Activated CD4-positive, alpha-beta T cell treated with anti-CD3 and anti-CD28 coated beads, Interleukin-2, Interleukin-4, amounts not matched to agents 100 ng/mL and 50 ng/mL, durations not matched to agents 16 hours and 8 hours (primary cell): Measurements from ENCODE around the gene FNDC3A.
"Not testable (repeated sequence)": the region's sequence is repeated elsewhere in the genome, so short reads cannot be mapped to it uniquely, and the experiment has no call there.

Experiments
- DNase-seq: peaks from one replicate; pipeline ENCODE4 v3.0.0-alpha.2; 2020; ENCODE audit warnings: low spot score

The FNDC3A gene

DNA sequence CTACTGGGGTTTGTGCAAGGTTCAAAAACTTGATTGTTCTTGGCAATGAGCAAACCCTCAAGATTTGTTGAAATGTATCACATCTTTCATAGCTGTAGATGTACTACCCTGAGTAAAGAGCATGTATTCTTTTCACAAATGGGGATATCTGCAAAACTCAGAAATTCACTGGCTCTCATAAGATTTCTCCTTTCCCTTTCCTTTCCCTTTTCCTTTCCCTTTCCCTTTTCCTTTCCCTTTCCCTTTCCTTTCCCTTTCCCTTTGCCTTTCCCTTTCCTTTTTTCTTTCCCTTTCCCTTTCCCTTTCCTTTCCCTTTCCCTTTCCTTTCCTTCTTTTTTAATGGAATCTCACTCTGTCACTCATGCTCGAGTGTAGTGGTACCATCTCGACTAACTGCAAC lies 69.1 kb downstream of the FNDC3A start:
- no peak for DNase-seq

DNA sequence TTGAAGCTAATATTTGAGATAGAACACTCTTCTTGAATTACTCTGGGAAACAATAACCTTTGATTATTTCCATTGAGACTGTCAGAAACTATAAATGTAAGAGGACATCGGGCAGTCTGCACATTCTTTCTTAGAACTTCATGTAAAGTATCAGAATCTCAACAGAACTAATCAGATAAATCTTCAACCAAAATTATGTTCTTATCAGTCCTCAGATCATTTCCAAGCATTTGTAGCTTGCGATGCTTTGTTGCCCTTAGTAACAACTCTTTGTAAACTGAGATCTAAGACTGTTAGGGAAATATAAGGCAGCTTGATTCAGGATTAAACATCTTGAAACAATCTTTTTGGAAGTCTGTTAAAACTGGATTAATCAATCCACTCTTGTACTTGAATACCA lies 70.3 kb downstream of the FNDC3A start:
- DNase-seq: no peak

DNA sequence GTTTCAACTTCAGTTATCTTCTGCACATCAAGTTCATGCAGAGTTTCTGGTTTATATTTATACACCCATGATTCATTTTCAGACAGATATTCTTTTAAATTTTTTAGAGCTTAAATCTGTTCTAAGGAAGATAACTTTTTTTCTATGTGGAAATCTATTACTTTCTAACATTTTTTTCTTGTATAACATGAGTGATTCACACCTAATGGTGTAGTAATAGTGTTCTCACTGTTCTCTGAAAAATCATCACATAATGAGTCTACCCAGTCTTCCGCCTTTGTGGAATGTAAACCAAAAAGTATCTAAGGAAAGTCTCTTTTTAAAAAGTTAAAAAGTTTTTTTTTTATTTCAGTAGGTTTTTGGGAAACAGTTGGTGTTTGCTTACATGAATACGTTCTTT lies 70.8 kb downstream of the FNDC3A start:
- DNase-seq: no peak

DNA sequence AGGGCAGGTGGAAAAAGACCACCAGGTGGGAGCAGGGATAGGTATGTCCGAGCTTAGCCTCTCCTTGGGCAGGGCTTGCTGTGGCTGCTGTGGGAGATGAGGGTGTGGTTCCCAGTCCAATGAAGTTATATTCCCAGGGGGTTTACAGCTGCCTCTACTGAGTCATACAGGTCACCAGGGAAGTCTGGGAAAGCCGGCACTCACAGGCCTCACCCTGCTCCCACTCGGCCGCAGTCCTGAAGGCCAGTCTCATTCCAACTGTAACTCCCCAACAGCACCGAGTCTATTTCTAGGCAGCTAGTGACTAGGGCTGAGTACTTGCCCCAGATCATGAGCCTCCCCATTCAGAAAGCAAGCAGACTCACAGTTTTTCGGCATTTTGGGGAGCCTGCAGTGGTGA lies 77.1 kb downstream of the FNDC3A start:
- no peak for DNase-seq

DNA sequence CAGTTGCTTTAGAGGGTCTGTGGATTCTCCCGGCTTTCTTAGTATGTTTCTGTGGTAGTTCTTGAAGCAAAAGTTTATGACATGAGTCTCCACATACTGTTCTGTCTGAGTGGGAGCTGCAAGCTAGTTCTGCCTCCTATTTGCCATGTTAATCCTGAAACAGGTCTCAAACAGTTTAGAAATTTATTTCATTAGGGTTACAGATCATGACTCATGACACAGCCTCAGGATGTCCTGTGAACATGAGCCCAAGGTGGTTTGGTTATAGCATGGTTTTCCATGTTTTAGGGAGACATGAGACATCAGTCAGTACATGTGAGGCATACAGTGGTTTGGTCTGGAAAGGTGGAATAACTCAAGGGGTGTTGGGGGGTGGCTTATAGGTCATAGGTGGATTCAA lies 77.5 kb downstream of the FNDC3A start:
- no peak for DNase-seq

DNA sequence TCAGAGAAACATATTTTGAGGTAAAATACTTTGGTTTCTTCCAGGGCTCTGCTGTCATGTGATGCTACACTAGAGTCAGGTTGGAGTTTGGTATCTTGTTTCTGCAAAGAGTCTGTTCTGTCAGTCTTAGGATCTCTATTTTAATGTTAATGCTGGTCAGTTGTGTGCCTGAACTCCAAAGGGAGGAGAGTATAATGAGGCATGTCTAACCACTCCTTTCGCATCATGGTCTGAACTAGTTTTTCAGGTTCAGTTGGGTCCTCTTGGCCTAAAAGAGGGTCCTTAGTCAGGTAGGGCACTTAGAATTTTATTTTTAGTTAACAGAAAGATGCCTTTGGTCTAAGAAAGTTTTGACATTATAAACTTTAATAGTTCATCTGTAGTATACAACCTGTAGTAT lies 78.2 kb downstream of the FNDC3A start:
- DNase-seq: no peak

DNA sequence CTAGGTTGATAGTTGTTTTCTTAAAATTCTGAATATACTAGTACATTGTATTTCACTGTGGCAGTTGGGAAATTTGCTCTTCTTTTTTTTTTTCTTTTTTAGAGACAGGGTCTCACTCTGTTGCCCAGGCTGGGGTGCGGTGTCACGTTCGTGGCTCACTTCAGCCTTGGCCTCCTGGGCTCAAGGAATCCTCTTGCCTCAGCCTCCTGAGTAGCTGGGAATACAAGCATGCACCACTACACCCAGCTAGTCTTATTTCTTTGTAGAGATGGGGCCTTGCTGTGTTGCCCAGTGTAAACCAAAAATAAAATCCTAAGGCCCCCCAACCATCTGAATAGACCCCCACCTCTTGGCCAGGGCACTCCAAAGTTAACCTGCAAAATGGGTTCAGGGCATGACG lies 79.3 kb downstream of the FNDC3A start:
- no peak for DNase-seq

DNA sequence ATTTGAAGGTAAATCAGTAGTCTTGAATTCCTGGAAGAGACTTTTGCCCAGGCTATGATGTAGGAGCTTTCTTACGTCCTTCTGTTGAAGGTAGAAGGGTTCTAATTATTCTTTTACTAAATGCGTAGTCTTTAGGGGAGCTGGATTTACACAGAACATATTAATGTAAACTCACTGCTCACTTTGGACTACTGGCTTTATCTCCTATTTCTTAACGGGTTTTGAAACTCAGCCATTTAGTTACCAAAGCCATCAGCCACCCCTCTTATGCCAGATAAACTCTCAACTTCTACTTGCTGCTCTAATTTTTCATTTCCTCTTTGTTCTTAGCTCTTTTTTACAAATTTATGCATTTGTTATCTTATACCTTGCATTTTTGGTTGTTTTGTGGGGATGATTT lies 81.5 kb downstream of the FNDC3A start:
- no peak for DNase-seq

DNA sequence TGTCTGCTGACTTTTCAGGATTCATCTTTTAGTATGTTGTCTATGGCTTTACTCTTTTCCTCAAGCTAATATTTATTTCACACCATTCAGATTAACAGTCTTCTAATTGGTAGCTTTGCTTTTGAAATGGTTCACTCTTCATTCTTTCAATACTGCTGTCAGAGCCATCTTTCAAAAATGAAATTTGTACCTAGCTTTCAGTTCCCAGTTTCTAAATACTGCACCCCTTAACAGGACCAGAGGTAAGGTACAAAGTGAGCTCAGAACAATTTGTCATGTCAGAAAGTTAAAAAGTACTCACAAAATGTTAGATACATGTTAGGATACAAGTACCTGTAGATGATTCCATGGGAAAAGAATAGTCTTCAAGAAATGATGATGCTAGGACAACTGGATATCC lies 83.0 kb downstream of the FNDC3A start:
- no peak for DNase-seq

DNA sequence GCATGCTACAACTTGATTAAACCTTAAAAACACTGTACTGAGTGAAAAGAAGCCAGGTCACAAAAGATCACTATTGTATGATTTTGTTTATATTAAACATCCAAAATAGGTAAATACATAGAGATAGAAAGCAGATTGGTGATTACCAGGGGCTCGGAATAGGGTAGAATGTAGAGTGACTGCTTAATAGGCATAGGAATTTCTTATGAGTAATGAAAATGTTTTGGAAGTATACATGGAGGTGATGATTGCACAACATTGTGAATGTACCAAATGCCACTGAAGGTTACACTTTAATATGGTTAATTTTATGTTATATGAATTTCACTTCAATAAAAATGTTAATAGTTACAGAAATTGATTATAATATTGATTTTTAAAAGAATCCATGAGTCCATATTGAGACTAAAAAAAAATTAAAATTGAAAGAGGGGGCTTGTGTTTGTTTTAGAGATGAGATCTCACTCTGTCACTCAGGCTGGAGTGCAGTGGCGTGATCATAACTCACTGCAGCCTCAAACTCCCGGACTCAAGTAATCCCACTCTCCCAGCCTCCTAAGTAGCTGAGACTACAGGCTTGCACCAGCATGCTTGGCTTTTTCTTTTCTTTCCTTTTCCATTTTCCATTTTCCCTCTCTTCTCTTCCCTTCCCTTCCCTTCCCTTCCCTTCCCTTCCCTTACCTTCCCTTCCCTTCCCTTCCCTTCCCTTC lies 85.1 kb downstream of the FNDC3A start:
- DNase-seq: no peak

DNA sequence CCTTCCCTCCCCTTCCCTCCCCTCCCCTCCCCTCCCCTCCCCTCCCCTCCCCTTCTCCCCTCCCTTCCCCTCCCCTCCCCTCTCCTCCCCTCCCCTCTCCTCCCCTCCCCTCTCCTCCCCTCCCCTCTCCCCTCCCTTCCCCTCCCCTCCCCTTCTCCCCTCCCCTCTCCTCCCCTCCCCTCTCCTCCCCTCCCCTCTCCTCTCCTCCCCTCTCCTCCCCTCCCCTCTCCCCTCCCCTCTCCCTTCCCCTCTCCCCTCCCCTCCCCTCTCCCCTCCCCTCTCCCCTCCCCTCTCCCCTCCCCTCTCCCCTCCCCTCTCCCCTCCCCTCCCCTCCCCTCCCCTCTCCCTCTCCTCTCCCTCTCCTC lies 85.7 kb downstream of the FNDC3A start:
- DNase-seq: not testable (repeated sequence)

DNA sequence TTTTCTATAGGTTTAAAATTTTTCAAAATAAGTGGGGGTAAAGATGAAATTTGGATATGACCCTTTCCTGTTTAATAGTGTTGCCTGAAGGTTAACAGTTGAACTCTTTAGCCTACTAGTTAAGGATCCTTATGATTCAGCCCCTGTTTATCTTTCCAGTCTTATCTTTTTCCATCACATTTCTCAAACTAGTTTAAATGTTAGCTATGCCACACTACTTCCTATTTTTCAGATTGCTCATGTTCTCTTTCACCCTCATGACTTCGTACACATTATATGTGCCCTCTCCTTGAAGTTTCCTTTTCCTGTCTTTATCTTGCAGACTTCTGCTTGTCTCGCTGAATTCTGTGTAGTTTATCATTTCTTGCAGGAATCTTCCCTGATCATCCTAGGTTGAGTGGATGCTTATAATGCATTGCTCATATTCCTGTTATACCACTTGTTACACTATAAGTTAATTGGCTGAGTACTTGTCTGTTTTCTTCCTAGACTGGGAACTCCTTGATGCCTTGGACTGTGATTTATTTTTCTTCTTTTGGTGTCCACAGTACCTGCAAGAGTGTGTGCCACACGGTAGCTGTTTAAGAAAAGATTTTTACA lies 86.7 kb downstream of the FNDC3A start:
- no peak for DNase-seq

DNA sequence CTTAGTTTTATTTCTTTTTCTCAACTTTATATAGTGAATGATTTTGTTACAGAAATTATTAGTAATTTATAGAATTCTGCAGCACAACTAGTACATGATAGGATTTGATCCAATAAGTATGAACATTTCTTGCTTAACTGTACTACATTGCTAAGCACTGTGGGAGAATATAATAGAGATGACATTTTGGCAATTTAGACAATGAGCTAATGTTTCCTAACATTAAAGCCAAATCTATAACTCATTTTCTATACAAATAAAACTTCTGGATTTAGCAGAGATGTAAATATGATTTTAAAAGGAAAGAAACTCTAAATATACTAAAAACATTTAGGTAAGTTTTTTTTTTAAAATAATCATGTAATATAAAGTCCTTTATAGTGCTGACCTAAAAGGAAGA lies 87.3 kb downstream of the FNDC3A start:
- no peak for DNase-seq

DNA sequence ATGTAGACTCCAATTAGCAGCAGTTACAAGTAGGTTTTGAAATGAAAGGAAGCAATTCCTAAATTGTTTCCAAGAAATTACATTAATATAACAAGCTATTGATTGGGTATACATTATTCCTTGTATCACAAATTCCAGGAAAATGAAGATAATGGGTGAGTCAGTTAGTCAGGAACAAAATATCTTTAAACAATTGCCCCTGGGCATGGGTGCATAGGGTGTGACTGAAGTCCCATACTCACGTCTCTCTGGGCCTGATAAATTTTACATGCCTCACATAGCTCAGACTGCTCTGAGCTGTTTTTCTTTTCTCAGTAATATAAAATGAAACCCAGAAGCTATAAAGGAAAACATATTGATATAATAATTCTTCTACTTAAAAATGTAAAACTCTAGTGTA lies 87.8 kb downstream of the FNDC3A start:
- DNase-seq: no peak

DNA sequence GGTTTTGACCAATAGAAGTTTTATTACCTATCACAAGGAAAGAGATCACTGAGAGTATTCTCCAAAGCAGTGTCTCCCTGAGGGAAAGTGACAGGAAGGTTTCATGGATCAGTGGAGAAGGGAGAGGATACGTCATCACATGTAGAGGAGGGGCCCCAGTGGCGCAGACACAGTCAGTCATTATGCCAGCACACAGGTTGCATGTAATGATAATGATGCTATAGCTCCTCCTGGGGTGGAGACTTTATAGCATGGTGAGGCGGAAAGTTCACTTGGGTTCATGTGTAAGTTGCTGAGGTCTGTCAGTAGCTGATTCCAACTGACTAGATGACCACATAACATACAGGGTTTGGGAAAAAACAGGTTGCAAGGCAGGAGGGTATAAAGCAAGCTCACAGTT lies 88.8 kb downstream of the FNDC3A start:
- DNase-seq: no peak

DNA sequence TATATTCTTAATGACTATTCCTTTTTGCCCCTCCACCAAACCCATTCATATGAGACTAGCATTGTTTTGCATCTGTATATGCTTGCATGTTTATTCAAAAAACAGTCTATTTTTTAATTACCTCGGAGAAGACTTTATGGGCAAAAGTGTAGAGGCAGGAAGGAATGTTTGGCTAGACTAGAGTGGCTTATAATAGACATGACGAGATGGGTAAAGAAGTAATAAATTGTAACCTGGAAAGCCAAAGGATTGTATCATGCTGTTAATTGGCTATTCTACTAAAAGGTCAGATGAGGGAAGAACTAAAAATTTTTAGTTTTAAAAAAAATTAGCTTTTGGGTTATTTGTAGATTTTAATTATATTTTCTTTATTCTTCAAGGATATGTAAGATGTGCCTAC lies 91.1 kb downstream of the FNDC3A start:
- DNase-seq: no peak

DNA sequence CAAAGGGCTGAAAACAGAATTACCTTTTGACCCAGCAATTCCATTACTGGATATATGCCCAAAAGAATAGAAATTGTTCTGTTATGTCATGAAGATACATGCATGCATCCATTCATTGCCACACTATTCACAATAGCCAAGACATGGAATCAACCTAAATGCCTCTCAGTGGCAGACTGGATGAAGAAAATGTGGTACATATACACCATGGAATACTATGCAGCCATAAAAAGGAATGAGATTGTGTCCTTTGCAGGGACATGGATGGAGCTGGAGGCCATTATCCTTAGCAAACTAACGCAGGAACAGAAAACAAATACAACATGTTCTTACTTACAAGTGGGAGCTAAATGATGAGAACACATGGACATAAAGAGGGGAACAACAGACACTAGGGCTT lies 92.8 kb downstream of the FNDC3A start:
- not testable (repeated sequence) for DNase-seq

DNA sequence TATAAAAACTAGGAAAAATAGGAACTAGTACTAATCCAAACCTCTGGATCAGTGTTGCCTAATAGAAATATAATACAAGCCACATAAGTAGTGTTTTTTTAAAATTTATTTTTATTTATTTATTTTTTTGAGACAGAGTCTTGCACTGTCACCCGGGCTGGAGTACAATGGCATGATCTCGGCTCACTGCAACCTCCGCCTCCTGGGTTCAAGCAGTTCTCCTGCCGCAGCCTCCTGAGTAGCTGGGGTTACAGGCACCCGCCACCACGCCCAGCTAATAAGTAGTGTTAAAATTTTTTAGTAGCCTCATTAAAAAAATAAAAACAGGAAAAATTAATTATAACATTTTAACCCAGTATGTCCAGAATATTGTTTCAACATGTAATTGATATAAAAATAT lies 94.3 kb downstream of the FNDC3A start:
- not testable (repeated sequence) for DNase-seq

DNA sequence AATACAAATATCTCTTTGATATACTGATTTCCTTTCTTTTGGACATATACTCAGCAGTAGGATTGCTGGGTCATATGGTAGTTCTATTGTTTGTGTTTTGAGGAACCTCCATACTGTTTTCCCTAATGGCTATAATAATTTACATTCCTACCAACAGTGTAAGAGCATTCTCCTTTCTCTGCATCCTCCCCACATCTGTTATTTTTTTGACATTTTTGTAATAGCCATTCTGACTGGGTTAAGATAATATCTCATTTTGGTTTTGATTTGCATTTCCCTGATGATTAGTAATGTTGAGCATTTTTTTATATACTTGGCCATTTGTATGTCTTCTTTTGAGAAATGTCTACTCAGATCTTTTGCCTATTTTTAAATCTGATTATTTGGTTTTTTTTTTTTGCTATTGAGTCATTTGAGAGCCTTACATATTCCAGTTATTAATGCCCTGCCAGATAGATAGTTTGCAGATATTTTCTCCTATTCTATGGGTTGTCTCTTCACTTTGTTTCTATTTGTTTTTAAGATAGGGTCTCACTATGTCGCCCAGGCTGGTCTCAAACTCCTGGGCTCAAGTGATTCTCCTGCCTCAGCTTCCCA lies 95.7 kb downstream of the FNDC3A start:
- no peak for DNase-seq

DNA sequence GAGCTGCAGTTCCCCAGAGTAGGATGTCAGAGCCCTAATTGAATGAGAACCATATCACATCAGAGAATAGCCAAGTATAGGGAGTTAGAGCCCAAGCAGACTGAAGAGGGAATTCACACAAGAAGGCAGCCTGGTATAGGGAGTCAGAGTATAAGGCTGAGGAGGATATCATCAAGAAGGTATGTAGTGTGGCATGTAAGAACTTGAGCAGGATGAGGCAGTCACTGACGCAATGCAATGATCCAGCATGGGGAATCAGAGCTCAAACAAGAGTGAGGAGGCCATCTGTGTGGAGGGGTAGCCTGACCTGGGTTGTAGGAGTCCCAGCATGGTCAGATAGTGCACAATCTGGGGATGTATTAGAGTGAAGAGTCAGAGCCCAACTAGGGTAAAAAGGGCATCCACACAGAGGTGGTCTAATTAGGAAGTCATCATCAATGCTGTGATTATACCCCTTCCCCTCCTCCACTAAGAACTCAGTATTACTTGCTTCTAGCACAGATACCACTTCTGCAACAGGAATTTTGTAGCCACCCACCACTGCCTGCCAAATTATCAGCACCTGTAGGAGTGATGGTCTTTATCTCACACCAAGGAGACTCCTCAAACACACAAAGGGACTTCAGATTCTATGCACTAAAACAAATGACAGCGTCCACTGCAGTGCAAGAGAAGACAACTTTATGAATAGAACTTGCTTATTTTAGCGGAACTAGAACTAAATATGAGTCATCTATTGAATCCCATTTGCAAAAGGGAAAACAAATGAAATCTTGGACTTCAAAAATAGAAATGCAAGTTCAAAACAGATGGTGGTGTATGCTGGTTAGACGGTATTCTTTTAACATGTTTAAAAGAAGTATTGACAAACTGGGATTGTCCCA lies 107.2 kb downstream of the FNDC3A start:
- no peak for DNase-seq

DNA sequence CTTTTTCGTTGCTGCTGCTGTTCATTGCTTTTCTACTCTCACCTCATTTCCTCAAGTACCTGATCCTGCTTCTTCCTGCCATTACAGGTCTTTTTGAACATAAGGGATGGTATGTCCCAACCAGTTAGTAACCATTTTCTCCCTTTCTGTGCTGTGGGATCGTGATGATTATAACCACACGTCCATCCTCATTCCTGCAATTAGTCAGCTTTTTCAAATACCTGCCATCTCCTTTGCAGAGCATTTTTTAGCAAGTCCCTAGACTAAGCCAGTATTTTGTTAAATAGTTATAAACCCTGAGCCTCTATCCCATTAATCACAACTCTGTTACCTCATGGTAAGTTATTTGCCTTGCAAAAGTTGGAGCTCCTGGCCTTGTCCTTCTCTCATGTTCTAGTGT lies 109.2 kb downstream of the FNDC3A start:
- no peak for DNase-seq

DNA sequence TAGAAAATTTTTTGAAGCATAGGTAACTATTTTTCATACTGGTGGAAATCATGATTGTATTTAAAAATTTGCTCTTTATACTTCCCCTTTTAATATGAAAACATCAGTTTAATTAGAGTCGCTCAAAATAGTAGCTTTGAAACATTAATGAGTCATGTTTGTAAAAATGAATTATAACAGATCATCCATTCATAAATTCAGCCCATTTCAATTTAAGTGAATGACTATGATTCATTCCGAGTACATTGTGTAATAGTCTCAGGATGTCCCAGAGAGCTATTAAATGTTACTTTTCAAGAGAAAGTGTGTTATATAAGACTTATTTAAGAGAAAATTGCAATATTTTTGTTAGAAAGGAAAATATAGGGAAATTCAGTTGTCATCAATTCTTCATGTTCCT lies 111.0 kb downstream of the FNDC3A start:
- no peak for DNase-seq

DNA sequence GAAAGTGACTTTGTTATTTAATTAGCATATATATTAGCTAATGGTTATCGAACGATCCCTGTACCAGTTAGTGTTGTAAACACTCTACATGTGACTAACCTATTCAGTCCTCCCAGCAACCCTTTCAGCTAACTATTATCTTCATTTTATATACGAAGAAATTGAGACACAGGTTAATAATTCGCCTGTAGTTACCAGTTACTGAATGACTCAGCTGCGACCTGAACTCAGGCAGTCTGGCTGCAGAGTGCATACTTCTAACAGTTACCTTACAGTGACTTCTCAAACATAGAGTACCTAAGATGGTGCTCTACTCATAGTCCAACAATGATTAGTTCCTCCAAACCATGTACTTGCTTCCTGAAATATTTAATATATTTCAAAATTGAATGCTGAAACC lies 117.7 kb downstream of the FNDC3A start:
- no peak for DNase-seq
